Panc1 (cell line): ENCODE results near the gene MDM2.

Experiments used
- CTCF ChIP-seq: fragments of 450-650 bp; IDR thresholded peaks from 2 replicates; pipeline ENCODE4 v1.5.1; 2017; ENCODE audit warnings: mild to moderate bottlenecking
- POLR2AphosphoS5 ChIP-seq: IDR thresholded peaks from 2 replicates; pipeline ENCODE4 v1.6.1; 2012; ENCODE audit warnings: mild to moderate bottlenecking, low read depth, low read length, moderate library complexity

- TF ChIP-seq CTCF, result no peak
- TF ChIP-seq POLR2AphosphoS5, result no peak
These were observed 65.3 kb downstream of the MDM2 start for GRCh38 chr12:68873316-68873715.
